Measurements from ENCODE around the gene PTCH2.

The PTCH2 gene, protein sequence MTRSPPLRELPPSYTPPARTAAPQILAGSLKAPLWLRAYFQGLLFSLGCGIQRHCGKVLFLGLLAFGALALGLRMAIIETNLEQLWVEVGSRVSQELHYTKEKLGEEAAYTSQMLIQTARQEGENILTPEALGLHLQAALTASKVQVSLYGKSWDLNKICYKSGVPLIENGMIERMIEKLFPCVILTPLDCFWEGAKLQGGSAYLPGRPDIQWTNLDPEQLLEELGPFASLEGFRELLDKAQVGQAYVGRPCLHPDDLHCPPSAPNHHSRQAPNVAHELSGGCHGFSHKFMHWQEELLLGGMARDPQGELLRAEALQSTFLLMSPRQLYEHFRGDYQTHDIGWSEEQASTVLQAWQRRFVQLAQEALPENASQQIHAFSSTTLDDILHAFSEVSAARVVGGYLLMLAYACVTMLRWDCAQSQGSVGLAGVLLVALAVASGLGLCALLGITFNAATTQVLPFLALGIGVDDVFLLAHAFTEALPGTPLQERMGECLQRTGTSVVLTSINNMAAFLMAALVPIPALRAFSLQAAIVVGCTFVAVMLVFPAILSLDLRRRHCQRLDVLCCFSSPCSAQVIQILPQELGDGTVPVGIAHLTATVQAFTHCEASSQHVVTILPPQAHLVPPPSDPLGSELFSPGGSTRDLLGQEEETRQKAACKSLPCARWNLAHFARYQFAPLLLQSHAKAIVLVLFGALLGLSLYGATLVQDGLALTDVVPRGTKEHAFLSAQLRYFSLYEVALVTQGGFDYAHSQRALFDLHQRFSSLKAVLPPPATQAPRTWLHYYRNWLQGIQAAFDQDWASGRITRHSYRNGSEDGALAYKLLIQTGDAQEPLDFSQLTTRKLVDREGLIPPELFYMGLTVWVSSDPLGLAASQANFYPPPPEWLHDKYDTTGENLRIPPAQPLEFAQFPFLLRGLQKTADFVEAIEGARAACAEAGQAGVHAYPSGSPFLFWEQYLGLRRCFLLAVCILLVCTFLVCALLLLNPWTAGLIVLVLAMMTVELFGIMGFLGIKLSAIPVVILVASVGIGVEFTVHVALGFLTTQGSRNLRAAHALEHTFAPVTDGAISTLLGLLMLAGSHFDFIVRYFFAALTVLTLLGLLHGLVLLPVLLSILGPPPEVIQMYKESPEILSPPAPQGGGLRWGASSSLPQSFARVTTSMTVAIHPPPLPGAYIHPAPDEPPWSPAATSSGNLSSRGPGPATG

DNA sequence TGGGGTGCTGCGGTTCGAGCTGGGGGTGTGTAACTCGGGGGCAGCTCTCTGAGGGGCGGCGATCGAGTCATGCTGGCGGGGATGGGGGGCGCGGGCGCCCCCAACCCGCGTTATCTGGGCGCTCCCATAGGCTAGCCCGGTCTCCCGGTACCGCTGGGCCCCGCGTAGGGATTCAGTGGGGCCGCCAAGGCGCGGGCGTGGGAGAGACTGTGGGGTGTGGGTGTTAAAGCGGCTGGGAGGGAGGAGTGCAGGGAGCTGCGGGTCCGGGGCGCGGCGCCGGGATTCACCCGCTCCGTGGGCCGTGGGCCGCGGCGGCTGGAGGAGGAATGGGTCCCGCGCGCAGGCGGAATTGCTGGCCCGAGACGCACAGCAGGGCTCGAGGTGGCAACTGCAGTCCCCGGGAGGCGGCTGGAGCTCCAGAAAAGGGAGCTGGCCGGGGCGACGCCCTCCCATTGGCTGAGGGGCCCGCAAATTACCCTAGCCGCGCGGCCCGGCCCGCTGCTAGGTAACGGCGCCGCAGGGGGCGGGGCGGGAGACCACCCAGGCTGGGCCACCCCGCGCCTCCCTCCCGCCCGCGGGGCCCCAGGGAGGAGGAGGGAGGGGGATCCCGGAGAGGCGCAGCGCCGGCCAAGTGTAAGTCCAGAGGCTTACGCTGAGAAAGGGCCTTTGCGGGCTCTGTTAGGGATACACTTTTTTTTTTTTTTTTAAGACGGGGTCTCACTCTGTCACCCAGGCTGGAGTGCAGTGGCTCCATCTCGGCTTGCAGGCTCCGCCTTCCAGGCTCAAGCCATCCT is at the start of gene PTCH2:
PTCH2 (minus strand) TSS at position 392 of the 794 bp plus-strand sequence; CDS start at position 71, 321 bp downstream.
- DNase-seq (ENCODE audit: low read depth, low spot score): no peak
- no CpG with 5 or more reads among the region's 72 CpGs for WGBS (ENCODE audit: insufficient coverage, insufficient read length)
- no peaks in the 10 kb centered on the region for H3K9me3 ChIP-seq (ENCODE audit: control insufficient read depth, insufficient read depth, low read length)

DNA sequence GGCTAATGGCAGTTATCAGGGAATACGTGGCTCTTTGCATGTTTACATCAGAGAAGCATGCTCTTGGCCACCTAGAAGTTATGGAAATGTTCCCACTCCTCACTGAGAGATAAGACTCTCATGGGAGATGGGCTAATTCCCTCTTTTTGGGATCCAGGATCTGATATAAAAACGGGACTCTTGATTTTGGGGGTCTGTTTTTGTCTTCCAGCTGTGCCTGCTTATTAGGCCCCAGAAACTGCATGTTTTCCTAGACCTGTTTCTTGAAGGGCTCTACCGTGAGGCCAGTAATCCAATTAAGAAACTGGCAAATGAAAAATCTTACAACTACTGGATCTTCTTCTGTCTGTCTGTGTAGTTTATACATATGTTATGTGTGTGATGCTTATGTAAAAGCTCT is 47.0 kb upstream of the PTCH2 start:
- no peak for DNase-seq (ENCODE audit: low read depth, low spot score)
- WGBS (ENCODE audit: insufficient coverage, insufficient read length): no CpG with 5 or more reads among the region's 3 CpGs
- Histone ChIP-seq H3K27me3 (ENCODE audit: control insufficient read depth, insufficient read depth, low read length) (no peaks in the 10 kb centered on the region), H3K4me1 (ENCODE audit: control insufficient read depth, insufficient read depth, low read length) (no peaks in the 10 kb centered on the region), H3K27ac (ENCODE audit: low read length) (no peak overlapping the region), H3K4me3 (ENCODE audit: low read length) (no peak overlapping the region), H3K36me3 (ENCODE audit: control insufficient read depth, insufficient read depth, low read length) (no peaks in the 10 kb centered on the region), H3K9me3 (ENCODE audit: control insufficient read depth, insufficient read depth, low read length) (peaks cover 2% of the 10 kb centered on the region; the same call in 1 of the 2 replicates)

More for the DNA sequence above, at the start of gene PTCH2:
- no peaks in the 10 kb centered on the region for H3K36me3 ChIP-seq (ENCODE audit: control insufficient read depth, insufficient read depth, low read length)
- H3K27me3 ChIP-seq (ENCODE audit: control insufficient read depth, insufficient read depth, low read length): no peaks in the 10 kb centered on the region
- H3K27ac ChIP-seq (ENCODE audit: low read length): no peak within 1 kb of the TSS
- H3K4me3 ChIP-seq (ENCODE audit: low read length): peak within 1 kb of the TSS; percentile 78; the same call in 1 of the 2 replicates
- H3K4me1 ChIP-seq (ENCODE audit: control insufficient read depth, insufficient read depth, low read length): no peaks in the 10 kb centered on the region

DNA sequence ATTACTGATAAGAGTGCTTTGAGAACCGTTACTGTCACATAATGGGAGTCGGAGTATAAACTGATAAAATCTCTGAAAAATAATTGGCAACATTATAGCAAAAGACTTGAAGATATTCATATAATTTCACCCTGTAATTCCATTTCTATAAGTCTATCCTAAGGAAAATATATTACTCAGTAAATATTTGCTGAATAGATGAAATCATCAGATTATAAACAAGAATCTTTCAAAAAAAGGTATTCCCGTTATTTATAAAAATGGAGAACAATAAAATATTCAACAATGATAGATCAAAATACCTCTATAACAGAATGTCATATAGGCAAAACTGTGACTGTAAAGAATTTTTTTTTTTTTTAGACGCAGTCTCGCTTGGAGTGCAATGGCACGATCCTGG is 42.4 kb upstream of the PTCH2 start:
- Histone ChIP-seq H3K27ac (ENCODE audit: low read length) (no peak overlapping the region), H3K27me3 (ENCODE audit: control insufficient read depth, insufficient read depth, low read length) (no peaks in the 10 kb centered on the region), H3K9me3 (ENCODE audit: control insufficient read depth, insufficient read depth, low read length) (peaks cover 2% of the 10 kb centered on the region; the same call in 1 of the 2 replicates), H3K4me1 (ENCODE audit: control insufficient read depth, insufficient read depth, low read length) (no peaks in the 10 kb centered on the region), H3K36me3 (ENCODE audit: control insufficient read depth, insufficient read depth, low read length) (no peaks in the 10 kb centered on the region), H3K4me3 (ENCODE audit: low read length) (no peak overlapping the region)
- no peak for DNase-seq (ENCODE audit: low read depth, low spot score)
- WGBS (ENCODE audit: insufficient coverage, insufficient read length): no CpG with 5 or more reads among the region's 6 CpGs

DNA sequence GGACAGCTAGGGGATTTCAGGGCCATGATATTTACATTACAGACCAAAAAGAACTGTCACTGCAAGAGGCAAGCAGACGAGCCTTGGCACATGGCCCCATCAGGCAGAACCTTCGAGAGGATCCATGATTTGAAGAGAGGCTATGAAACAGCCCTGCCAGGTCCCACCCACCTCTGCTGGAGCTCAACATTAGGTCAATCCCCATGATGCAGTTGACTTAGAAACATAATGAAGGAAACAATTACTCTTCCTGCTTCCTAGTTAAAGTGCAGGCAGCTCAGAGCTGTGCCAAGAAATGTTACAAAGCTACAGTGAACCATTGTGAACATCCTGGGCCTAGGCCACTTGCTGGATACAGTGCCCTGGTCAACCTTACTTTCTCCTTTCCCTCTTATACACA is 41.7 kb upstream of the PTCH2 start:
- no peak for DNase-seq (ENCODE audit: low read depth, low spot score)
- Histone ChIP-seq H3K27ac (ENCODE audit: low read length) (no peak overlapping the region), H3K27me3 (ENCODE audit: control insufficient read depth, insufficient read depth, low read length) (no peaks in the 10 kb centered on the region), H3K9me3 (ENCODE audit: control insufficient read depth, insufficient read depth, low read length) (no peaks in the 10 kb centered on the region), H3K36me3 (ENCODE audit: control insufficient read depth, insufficient read depth, low read length) (no peaks in the 10 kb centered on the region), H3K4me1 (ENCODE audit: control insufficient read depth, insufficient read depth, low read length) (no peaks in the 10 kb centered on the region), H3K4me3 (ENCODE audit: low read length) (no peak overlapping the region)
- WGBS (ENCODE audit: insufficient coverage, insufficient read length): no CpG with 5 or more reads among the region's 2 CpGs

DNA sequence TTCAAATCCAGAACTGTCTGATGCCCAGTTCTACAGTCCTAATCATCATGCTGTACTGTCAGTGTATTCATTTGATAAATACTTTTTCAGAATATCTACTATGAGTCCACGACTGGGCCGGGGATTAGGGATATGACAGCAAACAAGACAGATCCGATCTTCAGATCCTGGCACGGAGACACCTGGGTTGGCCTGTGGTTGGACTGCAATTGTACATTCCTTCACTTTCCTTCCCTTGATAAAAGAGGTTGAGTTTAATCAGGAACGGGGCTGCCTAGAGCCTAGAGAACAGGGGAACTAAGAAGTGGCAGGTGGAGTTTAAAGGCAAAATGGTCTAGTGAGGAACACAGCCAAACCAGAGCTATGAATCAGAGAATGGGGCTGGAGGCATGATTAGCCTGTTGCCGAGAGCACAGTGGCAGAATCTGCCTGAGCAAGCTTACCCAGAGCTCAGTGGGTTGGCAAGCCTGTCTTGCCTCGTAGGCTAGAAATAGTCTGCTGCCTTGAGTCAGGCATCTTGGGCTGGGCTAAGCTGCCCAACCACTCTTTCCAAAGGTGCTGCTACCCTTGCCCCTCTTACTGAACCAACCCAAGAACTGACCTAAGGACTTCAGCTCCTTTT is 38.1 kb upstream of the PTCH2 start:
- no CpG with 5 or more reads among the region's 7 CpGs for WGBS (ENCODE audit: insufficient coverage, insufficient read length)
- no peaks in the 10 kb centered on the region; the same call in 1 of the 2 replicates for H3K36me3 ChIP-seq (ENCODE audit: control insufficient read depth, insufficient read depth, low read length)

DNA sequence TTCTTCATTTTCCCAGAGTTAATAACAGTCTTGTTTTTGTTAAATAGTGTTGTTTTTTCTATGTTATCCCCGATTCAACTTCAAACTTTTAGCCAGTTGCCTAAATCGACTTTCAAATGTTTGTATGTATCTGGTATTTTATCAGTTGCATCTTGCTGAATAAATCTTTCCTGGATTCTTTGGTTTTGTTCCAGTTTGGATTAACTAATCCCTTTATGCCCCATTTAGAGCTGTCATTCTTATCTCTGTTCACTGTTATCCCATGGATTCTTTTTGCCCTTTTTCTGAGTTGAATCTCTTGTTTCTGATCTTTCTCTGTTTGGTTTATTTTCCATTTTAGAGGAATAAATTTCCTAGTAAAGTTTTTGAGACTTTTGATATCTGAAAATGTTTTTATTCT is 31.1 kb upstream of the PTCH2 start:
- Histone ChIP-seq H3K36me3 (ENCODE audit: control insufficient read depth, insufficient read depth, low read length) (no peaks in the 10 kb centered on the region; the same call in 1 of the 2 replicates), H3K9me3 (ENCODE audit: control insufficient read depth, insufficient read depth, low read length) (no peaks in the 10 kb centered on the region), H3K4me1 (ENCODE audit: control insufficient read depth, insufficient read depth, low read length) (no peaks in the 10 kb centered on the region), H3K27ac (ENCODE audit: low read length) (no peak overlapping the region), H3K27me3 (ENCODE audit: control insufficient read depth, insufficient read depth, low read length) (no peaks in the 10 kb centered on the region), H3K4me3 (ENCODE audit: low read length) (no peak overlapping the region)
- WGBS (ENCODE audit: insufficient coverage, insufficient read length): no CpG with 5 or more reads among the region's 2 CpGs
- DNase-seq (ENCODE audit: low read depth, low spot score): no peak

More for the DNA sequence above, 38.1 kb upstream of the PTCH2 start:
- H3K27me3 ChIP-seq (ENCODE audit: control insufficient read depth, insufficient read depth, low read length): no peaks in the 10 kb centered on the region
- H3K4me3 ChIP-seq (ENCODE audit: low read length): no peak overlapping the region
- DNase-seq (ENCODE audit: low read depth, low spot score): no peak
- no peak overlapping the region for H3K27ac ChIP-seq (ENCODE audit: low read length)
- no peaks in the 10 kb centered on the region for H3K4me1 ChIP-seq (ENCODE audit: control insufficient read depth, insufficient read depth, low read length)
- no peaks in the 10 kb centered on the region for H3K9me3 ChIP-seq (ENCODE audit: control insufficient read depth, insufficient read depth, low read length)

DNA sequence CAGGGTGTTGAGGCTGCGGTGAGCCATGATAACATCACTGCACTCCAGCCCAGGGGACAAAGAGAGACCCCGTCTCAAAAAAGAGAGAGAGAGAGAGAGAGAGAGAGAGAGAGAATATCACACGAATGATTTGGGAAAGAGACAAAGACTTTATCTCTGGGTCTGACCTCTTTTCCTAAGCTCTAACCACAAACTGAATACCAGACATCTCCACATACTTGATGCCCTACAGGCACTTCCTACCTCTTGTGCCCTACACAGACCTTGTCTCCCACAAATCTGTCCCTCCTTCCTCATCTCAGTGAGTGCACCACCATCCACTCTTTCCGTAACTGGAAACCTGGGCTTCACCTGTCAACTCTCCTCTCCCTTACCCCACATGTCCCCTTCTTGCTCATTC is 27.0 kb upstream of the PTCH2 start:
- no peak overlapping the region for H3K27ac ChIP-seq (ENCODE audit: low read length)
- no peaks in the 10 kb centered on the region for H3K4me1 ChIP-seq (ENCODE audit: control insufficient read depth, insufficient read depth, low read length)
- H3K27me3 ChIP-seq (ENCODE audit: control insufficient read depth, insufficient read depth, low read length): no peaks in the 10 kb centered on the region
- no CpG with 5 or more reads among the region's 4 CpGs for WGBS (ENCODE audit: insufficient coverage, insufficient read length)
- H3K36me3 ChIP-seq (ENCODE audit: control insufficient read depth, insufficient read depth, low read length): 0 out of 2 replicates have a peak, but pooled peaks cover 3% of the 10 kb centered on the region
- no peak overlapping the region for H3K4me3 ChIP-seq (ENCODE audit: low read length)
- DNase-seq (ENCODE audit: low read depth, low spot score): no peak
- H3K9me3 ChIP-seq (ENCODE audit: control insufficient read depth, insufficient read depth, low read length): no peaks in the 10 kb centered on the region

DNA sequence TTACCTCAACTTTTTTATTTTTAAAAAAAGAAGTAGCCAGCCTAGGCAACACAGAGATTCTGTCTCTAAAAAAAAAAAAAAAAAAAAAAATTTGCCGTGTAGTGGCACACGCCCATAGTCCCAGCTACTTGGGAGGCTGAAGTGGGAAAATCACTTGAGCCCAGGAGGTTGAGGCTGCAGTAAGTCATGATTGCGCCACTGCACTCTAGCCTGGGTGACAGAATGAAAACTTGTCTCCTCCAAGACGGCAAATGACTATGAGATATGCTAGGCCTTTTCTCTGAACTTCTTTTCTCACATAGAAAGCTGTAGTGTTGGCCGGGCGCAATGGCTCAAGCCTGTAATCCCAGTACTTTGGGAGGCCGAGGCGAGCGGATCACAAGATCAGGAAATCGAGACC is 24.7 kb upstream of the PTCH2 start:
- Histone ChIP-seq H3K4me1 (ENCODE audit: control insufficient read depth, insufficient read depth, low read length) (no peaks in the 10 kb centered on the region), H3K9me3 (ENCODE audit: control insufficient read depth, insufficient read depth, low read length) (no peaks in the 10 kb centered on the region), H3K27me3 (ENCODE audit: control insufficient read depth, insufficient read depth, low read length) (no peaks in the 10 kb centered on the region), H3K36me3 (ENCODE audit: control insufficient read depth, insufficient read depth, low read length) (0 out of 2 replicates have a peak, but pooled peaks cover 3% of the 10 kb centered on the region), H3K27ac (ENCODE audit: low read length) (no peak overlapping the region), H3K4me3 (ENCODE audit: low read length) (no peak overlapping the region)
- no peak for DNase-seq (ENCODE audit: low read depth, low spot score)
- no CpG with 5 or more reads among the region's 10 CpGs for WGBS (ENCODE audit: insufficient coverage, insufficient read length)

DNA sequence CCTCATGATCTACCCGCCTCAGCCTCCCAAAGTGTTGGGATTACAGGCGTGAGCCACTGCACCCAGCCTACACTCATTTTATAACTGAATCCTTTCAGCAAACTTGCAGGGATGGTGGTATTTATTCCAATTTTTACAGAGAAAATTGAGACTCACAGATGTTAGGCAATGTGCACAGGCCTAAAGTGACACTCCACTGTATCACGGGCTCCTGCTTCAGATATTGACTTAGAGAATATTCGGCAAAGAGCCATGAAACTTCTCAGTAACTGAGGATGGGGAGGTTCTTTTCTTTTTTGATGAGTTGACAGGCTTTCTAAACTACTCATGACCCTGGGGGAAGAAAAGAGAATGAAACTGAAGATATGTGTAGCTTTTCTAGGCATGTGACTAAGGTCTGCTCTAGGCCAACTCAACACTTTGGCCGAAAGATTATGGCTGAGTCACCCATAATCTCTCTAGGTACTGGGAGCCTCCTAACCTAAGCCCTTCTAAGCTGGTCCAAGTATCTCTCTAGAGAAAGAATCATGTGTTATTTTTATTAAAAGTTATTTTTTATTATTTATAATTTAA is 19.9 kb upstream of the PTCH2 start:
- no peaks in the 10 kb centered on the region for H3K36me3 ChIP-seq (ENCODE audit: control insufficient read depth, insufficient read depth, low read length)
- DNase-seq (ENCODE audit: low read depth, low spot score): no peak
- H3K4me3 ChIP-seq (ENCODE audit: low read length): no peak overlapping the region
- no peak overlapping the region for H3K27ac ChIP-seq (ENCODE audit: low read length)
- no peaks in the 10 kb centered on the region for H3K27me3 ChIP-seq (ENCODE audit: control insufficient read depth, insufficient read depth, low read length)
- no peaks in the 10 kb centered on the region for H3K4me1 ChIP-seq (ENCODE audit: control insufficient read depth, insufficient read depth, low read length)
- no peaks in the 10 kb centered on the region for H3K9me3 ChIP-seq (ENCODE audit: control insufficient read depth, insufficient read depth, low read length)
- WGBS (ENCODE audit: insufficient coverage, insufficient read length): no CpG with 5 or more reads among the region's 5 CpGs

Measured in iPS DF 6.9 (cell line).